NOMO-1 treated with DMSO at 0.1 percent for 48 hours (cell line): ENCODE data around the gene MICAL2.

Experiments used
- DNase-seq: peaks from one replicate; lab custom pipeline; 2025; ENCODE audit not compliant: unreplicated experiment; lab: John Stamatoyannopoulos, UW

Gene MICAL2

DNA sequence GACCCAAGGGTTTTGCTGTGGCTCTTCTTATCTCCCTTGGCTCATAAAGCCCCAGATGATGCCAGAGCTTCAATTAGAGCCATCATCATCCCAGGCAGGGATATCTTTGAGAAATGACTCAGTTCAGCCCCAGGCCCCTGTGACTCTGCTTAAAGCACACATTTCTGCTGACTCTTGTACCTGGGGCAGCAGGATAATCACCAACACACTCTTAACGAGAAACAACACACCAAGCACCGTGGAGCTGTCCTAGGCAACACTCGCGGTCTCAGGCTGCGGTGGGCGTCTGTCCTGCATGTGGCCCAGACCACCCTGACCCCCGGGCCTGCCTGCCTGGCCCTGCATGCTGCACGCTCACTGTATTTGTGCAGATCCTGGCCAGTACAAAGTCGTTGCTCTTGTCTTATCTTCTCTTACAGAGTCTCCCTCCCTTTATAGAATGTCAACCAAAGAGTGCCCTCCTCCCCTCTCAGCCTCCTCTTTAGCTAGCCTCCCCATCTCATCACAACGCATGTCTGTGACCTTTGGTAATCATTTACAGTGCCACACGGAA is 152.8 kb downstream of the MICAL2 start:
- no peak for DNase-seq

DNA sequence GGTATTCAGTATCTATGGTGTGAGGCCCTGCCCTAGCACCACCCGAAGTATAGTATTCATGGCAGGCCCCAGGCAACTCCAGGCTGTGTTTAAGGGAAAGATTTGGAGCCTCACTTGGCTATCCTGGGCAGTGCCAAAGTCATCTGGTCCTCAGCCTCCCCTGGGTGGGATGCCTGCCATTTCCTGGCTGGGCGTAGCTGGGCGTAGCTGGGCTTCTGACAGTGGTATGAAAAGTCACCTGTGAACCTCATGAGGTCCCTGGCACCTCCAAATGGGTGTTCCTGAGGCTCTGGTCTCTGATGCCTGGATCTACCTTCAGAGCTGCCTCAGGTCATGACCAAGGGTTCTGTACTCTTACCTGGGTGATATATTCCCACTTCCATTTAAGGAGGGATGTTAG is 154.0 kb downstream of the MICAL2 start:
- no peak for DNase-seq

DNA sequence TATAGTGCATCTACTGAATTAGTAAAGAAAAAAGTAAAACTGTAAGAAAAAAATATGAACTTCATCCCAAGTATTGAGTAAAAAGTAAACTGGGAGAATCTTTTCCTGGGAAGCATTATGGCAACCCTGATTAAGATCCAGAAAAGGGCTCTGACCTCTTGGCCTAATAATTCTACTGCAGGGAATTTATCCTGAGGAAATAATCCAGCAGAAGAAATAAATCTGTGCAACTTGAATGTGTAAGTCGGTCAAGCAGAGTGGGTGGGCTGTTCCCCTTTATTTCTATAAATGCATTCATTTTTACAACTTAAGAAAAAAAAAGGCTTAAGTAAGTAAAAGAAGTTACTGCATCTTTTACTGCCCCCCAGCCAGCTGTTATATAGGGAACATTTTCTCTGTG is 155.7 kb downstream of the MICAL2 start:
- no peak for DNase-seq

DNA sequence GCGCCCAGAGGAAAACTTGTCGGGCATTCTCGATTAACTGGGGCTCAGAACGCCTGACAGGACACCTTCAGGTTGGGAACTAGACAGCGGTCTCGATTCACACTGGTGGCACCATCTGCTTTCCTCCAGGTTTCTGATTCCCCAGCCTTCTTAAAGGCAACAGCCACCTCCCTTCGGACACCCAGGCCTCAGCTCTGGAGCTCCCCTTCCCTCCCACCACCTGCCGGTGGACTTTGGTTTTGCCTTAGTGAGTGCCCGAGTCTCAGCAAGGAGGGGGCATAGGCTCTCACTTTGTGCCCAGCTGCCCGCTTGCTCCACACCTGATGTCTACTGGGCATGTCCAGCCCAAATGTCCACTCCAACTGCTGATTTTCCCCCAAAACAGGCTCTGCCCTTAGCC is 156.6 kb downstream of the MICAL2 start:
- DNase-seq: no peak

DNA sequence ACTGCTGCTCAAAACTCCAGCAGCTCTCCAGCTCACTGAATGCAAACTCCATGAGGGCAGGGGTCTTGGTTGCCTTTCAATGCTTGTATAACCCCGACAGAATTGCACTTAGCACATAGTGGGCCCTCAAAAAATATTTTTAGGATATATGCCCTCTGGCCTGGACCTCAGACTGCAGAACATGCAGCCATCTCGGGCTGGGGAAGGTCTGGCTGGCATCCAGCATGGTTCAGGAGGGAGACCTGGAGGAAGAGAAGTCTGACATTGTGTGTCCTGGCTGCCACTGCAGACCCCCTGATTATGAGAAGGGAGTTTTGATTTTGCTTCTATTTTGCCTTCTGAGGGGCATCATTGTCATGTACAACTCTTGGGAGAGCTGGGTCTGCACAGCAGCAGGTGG is 157.5 kb downstream of the MICAL2 start:
- DNase-seq: no peak

DNA sequence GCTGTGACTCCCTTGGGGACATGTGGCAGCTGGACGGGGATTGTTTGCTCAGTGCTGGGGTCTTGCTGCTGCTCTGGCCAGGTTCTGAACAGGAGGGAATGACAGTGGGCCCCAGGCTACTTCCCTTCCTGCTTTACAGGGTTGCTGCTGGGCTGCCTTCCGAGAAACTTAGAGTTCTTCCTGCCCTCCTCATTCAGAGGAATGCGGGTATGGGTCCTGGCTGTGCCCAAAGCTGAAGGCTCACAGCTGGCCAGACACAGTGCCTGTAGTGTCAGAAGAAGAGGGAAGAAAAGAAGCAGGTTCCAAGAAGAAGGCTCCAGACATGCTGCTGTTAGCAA is 158.7 kb downstream of the MICAL2 start:
- DNase-seq: no peak

DNA sequence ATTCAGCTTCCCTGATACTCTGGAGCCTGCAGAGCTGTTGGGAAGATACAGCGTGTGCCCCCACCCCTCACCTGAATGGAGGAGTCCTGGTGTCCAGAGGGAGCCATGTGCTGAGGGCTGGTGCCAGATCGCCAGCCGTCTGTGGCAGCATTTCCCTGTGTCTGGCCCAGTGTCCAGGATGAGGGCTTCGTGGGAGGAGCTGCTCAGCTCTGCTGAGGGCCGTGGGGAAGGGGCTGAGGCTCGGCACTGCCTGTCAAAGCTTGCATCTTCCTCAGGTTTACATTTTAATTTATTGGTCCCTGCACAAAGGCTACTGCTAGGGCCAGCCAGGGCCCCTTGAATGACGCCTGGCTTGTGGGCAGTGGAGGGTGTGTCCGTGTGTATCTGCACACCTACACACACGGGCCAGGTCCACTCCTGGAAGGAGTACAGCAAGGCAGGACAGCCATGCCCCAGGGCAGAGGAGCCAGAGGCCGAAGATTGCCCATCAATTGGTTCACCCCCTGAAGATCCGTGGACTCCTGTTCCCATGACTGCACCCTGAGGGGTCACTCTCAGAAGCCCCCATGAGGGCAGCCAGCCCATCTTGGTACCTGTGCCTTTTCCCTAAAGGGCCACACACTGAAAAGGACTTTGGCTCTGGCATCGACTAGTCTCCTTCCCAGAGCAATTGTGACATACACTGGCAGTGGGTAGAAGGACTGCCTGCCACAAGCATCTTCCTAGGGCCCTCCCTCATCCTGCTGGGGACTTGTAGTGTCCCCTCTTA is 159.2 kb downstream of the MICAL2 start:
- no peak for DNase-seq

DNA sequence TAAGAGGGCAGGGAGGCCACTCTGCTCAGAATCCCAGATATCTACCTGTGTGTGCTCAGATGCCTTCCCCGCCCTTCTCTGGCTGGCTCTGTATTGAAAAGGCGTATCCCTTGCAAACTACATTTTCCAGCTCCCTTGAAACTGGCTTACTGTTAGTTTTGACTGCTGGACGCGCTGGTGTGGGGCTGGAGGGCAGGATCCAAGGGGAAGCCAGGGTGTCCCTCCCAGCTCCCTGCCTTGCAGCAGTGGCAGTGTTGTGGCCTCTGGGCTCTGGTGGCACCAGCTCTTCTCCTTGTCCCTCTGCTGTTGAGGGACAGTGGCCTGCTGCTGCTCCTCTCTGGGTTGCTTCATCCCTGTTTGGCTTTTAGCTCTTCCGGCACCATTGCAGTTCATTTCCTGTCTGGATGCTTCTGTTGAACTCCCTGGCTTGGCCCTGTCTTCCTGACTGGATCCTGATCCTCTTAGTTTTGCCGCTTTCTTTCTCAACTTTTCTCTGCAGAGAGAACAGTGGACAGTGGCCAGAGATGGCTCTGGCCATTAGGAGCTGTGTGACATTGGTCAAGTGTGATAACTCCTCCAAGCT is 159.9 kb downstream of the MICAL2 start:
- no peak for DNase-seq

DNA sequence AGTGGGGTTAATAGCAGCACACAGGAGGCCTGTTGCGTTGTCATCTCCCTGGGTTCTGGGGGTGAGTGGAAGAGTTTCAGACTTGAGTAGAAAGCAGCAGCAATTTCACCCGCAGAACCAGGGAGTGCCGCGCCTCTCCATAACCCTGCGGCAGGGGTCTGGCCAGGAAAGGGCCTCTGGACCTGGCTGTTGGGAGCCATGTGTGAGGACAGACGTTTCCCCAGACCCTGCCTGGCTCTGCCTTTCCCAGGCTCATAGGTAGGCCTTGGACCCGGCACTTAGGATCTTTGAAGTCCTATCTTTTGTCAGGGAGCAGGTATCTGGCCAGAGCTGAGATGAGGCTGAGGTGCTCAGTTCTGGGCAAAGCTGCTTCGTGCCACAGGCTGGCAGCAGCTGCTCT is 160.4 kb downstream of the MICAL2 start:
- DNase-seq: no peak

DNA sequence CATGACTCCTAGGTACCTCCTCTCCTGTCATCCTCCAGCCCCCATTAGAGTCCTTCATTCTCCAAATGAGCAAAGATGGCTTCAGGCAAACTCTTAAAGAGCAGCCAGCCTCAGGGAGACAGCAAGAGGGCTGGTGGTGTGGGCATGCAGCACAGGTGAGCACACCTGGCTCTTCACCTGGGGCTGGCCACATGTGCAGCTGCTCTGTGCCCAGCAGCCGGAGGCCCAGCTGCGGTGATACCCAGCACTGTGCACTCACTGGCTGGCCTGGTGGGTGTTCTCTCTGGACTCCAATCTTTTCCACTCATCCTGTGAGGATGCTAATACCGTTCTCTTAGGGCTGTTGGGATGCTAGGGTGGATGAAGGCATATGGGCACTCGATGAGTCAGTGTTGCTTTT is 160.9 kb downstream of the MICAL2 start:
- DNase-seq: no peak

DNA sequence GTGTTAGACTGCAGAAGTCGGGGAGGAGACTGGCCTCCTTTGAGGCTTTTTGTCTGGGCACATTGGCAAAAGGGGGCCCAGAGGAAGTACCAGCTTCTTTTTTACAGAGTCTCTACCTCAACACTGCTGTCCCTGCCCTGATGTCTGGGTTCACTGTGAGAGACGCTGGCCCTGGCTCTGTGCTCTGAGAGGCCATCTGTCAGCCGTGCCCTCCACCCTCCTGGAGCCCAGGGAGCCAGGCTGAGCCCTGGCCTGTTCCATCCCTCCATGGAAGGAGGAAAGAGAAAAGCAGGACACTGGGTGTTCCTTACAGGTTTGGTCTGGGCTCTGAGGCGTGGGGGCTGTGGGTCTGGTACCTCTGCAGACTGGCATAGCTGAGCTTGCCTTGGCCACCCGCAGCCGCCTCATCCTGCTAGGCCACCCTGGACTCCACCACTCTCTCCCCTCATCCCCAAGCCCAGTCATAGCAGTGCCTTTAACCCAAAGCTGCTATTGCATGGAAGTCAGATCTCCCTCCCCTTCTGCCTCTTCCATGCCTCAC is 161.5 kb downstream of the MICAL2 start:
- DNase-seq: no peak

DNA sequence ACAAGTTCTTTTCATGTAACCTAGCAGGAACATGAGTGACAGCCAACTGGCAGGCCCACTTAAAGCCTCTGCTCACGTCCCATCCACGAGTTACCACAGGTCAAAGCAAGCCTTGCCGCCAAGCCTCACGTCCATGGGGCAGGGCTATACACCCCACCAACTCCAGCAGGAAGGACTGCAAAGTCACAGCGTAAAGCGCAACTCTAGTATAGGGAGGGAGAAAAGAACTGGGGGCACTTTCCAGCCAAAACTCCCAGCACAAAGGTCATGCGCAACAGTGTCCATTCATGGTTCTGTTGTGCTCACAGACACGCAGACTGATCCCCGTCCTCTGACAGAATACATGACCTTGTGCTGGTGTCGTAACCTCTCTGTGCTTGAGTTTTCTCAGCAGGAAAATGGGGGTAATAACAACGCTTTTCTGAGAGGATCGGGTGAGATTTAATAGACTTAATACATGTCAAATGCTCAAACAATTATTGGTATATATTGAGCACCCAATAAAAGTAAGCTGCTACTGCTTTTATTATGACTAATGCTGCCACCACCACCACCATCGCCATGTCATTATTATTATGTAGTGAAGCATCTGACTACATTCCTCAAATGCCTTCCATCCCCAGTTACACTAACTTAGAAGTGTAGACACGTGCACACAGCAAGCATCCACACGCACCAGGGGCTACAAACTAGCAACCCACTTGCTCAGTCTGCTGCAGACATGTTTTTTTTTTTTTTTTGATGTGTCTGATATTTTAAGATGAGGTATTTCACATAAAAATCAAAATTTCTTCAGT is 162.6 kb downstream of the MICAL2 start:
- DNase-seq: no peak

DNA sequence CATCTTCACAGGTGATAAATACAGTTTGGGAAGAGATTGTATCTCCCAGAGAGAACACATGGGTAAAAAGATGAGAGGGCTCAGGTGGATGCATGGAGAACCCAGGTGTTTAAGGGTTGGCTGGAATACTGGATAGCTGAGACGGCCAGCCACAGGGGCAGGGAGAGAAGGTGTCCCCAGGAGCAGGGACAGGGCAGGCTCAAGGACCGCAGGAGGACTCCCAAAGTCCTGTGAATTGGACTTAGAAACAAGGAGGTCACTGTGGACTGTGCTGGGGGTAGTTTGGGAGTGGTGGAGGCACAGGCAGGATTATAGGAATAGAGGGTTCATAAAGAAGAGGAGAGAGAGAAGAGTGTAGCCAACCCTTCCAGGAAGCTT is 163.2 kb downstream of the MICAL2 start:
- DNase-seq: no peak

DNA sequence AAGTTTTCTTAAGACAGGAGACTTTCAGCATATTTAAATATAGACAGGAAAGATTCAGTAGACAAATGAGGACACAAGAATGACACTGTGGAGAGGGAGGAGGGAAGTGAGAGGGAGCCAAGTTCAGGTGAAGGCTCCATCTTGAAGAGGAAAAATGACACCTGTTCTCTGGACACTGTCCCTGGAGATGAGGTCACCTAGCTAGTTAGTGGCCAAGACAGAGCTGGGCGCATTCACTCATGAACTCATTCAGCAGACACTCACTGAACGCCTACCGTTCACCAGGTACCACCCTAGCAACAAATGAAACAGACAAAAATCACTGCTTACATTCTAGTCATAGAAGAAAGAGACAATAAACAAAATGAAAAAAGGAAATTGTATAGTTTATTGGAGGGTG is 163.7 kb downstream of the MICAL2 start:
- DNase-seq: no peak

DNA sequence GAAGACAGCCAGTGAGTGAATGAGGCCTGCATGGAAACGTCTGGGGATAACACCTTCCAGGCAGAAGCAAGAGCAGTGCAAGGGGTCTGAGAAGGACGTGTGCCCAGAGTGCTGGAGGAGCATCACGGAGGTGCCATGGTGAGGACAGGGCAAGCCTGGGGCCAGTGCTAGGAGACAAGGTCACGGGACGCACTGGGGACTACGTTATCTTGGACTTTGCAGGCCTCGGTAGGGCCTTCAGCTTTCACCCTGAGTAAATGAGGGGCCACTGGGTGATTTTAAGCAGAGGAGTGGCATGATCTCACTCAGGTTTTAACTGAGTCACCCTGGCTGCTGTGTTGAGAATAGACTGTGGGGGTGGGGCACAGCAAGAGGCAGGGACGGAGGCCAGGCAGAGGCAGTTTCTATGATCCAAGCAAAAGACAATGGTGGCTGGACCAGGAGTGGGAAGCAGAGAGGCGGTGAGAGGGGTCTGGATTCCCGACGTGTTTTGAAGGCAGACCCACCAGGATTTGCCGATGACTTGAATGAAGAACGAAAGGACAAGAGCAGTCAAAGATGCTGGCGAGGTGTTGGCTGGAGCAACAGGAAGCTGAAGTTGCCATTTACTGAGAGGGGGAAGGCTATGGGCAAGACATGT is 164.3 kb downstream of the MICAL2 start:
- no peak for DNase-seq

DNA sequence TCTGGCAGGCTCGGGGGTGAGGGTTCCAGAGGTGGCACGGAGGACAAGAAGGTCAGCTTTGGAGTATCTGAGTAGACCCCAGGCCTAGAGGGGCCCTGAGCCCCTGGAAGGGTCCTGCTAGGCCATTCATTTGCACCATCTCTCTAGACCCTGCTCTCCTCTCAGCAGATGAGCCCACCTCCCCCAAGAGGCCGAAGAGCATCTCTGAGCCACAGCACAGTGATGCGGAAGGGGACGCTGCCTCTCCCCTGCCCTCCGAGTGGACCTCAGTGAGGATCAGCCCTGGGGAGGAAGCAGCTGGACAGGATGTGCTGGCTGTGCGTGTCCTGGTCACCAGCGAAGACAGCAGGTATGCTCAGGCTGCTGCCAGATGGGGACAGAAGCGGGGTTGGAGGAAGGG is 165.4 kb downstream of the MICAL2 start:
- no peak for DNase-seq

DNA sequence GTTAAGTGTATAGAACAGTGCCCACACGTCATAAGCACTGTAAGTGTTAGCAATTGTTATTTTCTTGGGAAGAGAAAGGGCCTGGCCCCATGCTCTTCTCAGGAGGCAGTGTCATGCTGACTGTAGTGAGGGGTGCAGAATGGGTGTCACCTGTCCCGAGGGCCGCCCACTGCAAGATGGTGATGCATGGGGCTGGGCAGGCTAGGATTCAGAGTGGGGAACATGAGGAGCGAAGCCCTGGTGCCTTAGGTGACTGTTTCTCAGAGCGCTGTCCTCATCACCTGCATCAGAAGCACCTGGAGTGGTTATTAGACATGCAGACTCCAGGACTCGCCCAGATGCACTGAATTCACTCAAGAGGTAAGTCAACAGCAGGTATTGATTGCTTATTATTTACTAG is 166.0 kb downstream of the MICAL2 start:
- DNase-seq: no peak

DNA sequence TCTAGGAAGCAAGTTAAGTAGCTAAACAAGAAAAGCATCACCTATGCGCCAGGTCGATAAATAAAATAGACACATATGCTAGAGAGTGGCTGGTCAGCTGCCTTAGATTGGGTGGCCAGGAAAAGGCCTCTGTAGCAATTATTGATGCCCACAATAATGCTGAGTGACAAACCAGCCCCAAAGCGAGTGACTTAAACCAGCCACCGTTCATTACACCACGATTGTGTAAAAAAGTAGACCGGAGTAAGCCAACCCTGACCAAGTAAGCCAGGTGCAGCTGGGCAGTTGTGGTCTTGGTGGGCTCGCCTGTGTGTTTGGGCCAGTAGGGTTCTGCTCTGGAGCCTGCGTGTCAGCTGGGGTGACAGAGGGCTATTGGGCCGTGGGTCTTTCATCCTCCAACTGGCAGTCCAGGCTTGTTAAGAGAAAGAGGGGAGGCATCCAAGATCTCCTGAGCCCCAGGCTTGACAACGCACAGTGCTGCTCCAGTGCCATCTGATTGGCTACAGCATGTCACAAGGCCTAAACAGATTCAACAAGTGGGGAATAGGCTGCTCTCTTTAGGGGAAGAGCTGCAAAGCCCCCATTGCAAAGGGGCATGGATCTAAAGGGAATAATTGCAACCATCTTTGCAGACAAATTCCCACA is 166.6 kb downstream of the MICAL2 start:
- no peak for DNase-seq

DNA sequence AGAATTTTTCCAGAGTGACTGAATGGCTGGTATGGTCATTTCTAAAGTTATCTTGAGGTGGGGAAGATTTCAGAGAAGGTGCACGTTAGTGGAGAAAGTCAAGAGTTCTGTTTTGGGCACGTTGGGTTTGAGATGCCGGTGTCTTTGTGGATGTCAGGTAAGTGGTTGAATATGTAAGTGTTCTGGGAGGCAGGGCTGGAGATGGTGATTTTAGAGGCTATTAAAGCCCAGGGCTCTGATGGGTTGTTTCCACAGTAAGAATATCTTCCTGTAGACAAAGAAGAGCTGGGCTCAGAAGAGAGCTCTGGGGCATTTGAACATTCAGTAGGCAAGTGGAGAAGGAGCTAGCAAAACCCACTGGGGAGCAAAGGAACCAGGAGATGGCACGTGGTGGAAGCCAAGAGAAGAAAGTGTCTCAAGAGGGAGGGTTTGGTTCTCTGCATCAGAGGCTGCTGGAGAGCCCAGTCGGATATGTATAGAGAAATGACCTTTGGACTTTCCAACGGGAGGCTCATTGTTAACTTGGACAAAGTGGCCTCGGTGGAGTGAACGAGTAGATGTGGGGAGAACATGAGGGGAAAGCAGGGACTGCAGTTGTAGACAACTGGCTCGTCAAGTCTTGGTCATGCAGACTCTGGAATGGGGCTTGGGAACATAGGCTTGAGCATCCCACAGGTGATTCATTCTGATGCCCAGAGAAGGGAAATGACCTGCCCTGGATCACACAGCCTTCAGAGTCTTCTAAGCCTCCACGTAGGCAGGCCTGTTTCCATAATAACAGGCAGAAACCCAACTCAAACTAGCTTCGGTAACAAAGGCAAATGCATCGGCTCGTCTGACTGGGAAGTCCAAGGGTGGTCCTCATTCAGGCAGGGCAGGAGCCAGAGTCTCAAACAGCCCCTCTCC is 168.6 kb downstream of the MICAL2 start:
- no peak for DNase-seq

DNA sequence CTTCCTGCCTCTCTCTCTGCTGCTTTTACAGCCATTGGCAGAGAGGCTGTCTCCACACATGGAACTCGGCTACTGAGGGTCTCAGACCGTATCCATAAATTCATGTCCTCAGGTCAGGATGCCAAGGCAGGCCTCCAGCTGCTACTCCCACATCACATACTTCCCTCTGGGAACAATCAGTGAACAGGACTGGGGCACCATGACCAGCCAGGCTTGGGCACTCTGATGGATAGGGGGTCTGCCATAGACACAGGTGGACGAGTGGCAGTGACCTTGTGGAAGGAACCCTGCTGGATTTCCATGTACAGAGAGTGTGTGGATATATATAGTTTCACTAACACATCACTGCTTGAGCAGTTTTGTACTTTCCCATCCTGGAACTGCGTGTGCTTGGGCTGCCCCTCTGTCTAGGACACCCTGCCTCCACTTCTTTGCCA is 169.3 kb downstream of the MICAL2 start:
- no peak for DNase-seq
